Heart right ventricle (tissue), 16 donors: ENCODE results near the gene WFS1. TPM values are rescaled to one million over a fixed set of nuclear protein-coding genes. Genes with fewer than 3 reads are reported as not detected.

ENCODE experiments used
- ATAC-seq, 8 donors: fragments of 200-7000 bp; cut with Tn5 transposase; one replicate each; pipeline ENCODE4 v1.9.1; 2020; ENCODE audit warnings: mild to moderate bottlenecking in 8 of 8, moderate library complexity in 8 of 8, moderate number of reproducible peaks in 1 of 8
- DNase-seq, 2 donors: peaks; one replicate each; pipeline ENCODE4 v3.0.0-alpha.2; 2020
- H3K27ac ChIP-seq, 10 donors: fragments of 200-600 bp; sonication (generic) in 2 of 10; one replicate each; pipeline versions ENCODE4 v1.5.0 to v1.8.0; 2020 to 2022; ENCODE audit warnings: mild to moderate bottlenecking in 3 of 10
- H3K27me3 ChIP-seq, 7 donors: fragments of 200-600 bp; one replicate each; pipeline ENCODE4 v1.8.0; 2021 to 2022; ENCODE audit warnings: mild to moderate bottlenecking in 2 of 7
- H3K36me3 ChIP-seq, 9 donors: fragments of 200-600 bp; sonication (generic) in 1 of 9; one replicate each; pipeline versions ENCODE4 v1.5.0 to v1.8.0; 2020 to 2022; ENCODE audit warnings: mild to moderate bottlenecking in 2 of 9
- H3K4me1 ChIP-seq, 9 donors: fragments of 200-600 bp; sonication (generic) in 1 of 9; one replicate each; pipeline versions ENCODE4 v1.5.0 to v1.8.0; 2020 to 2022; ENCODE audit warnings: mild to moderate bottlenecking in 4 of 9
- H3K4me3 ChIP-seq, 10 donors: fragments of 200-600 bp; sonication (generic) in 2 of 10; one replicate each; pipeline versions ENCODE4 v1.5.0 to v1.8.0; 2020 to 2022; ENCODE audit warnings: mild to moderate bottlenecking in 7 of 10, moderate library complexity in 2 of 10
- H3K9me3 ChIP-seq, 11 donors: fragments of 200-600 bp in 10 of 11; sonication (generic) in 2 of 11; one replicate each; pipeline versions ENCODE4 v1.5.0 to v1.8.0; 2013 to 2022; ENCODE audit warnings: mild to moderate bottlenecking in 2 of 11, control low read depth in 1 of 11, moderate library complexity in 1 of 11
- WGBS, 2 donors: extraction: QIAGEN DNeasy Blood & Tissue Kit; methylation state at CpG; one replicate each; pipeline ENCODE4 v1.1.7; 2013; ENCODE audit warnings: inconsistent platforms in 1 of 2; 5-methylcytosine and 5-hydroxymethylcytosine counted together
- intact Hi-C, 10 donors: fragments of 100-400 bp; cut with DNase I; formaldehyde crosslinking; loops; one replicate each; pipeline versions ENCODE4 v1.11.1 to v1.14.2; 2022
- polyA plus RNA-seq, 2 donors: library from polyadenylated mRNA; stranded (reverse); fragments of 200-250 nt; gene quantifications; one replicate each; pipeline ENCODE4 v1.2.3, GENCODE V29; 2013
- total RNA-seq, 10 donors: library from RNA; stranded (reverse); fragmentation: NEBNext Ultra II Directional in 3 of 10; extraction: Animal tissue kit (Norgen Biotek cat#: 25700) in 3 of 10; gene quantifications; one replicate each; pipeline versions ENCODE4 v1.2.1 to v1.2.4, GENCODE V29; 2021 to 2023
- TF ChIP-seq, protein P1 (sequence below), 9 donors: fragments of 200-600 bp; sonication (generic) in 2 of 9; IDR thresholded peaks; one replicate each; pipeline versions ENCODE4 v1.5.0 to v1.8.0; 2021 to 2022; ENCODE audit warnings: antibody characterized with exemption in 9 of 9, mild to moderate bottlenecking in 5 of 9, moderate library complexity in 1 of 9
- donor health status: Arrhythmogenic right ventricular cardiomyopathy.
- donor health status: ischemic (EF 13 %, LVEDD 7.1; RV severe dilation, severe dysfunction).
- donor health status: healthy with polysubstance abuse.
- donor health status: DM: no; HTN: yes; CAD: no.
- donor health status: DM: no; HTN: no; CAD: no.
- donor health status: ischemic (EF 25% LVEDD 6.9; RV normal size, moderate dysfunction).
- donor health status: ischemic (EF 25% LVEDD 5.7; RV mildly dilated, moderate dysfunction).
- donor health status: healthy.
- donor health status: DM: yes; HTN: yes; CAD: no.
- donor health status: Ischemic cardiomyopathy.
- donor health status: ischemic (EF 35%, LVEDD 5.7; RV mildly dilated, moderate dysfunction).
- donor health status: nonischemic (EF 11% LVEDD 7.7; RV severe dilation, severe dysfunction).
- donor health status: DM: yes; HTN: yes; CAD: no.
- donor health status: PGD.
- donor health status: ischemic (EF 29% LVEDD 5.4; RV normal size, mild dysfunction).
- donor health status: nonischemic (EF 23%, LVEDD 6.1; RV moderate dilation, normal function).

Gene WFS1
- total and polyA plus RNA-seq, 12 donors: 35.0 to 119 (median 69.4) TPM

DNA sequence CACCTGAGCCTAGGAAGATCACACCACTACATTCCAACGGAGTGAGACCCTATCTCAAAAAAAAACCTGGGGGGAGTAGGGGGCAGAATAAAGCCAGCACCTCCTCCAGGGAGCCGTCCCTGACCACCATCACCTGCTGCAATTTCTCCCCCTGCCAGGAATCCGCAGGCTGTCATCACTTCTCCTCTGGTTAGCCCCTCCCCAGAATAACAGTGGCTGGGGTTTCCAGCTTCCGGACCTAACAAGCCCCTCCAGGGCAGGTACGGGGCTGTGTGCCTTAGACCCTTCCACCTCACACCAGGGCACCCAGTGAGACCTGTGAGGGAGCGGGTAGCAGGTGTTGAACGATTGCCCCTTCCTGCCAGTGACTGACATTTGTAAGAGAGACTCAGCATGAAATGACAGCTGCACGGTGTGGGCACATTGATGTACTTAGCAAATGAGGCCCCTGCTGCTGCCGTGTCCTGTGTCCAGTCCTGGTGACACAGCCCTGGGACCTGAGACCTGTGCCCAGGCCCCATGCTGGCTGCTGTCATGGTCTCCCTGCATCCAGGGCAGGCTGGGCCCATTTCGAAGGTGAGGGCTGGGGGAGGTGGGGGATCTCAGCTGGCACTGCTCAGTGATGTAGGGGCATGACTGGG, 6.7 kb upstream of the WFS1 start:
- DNase-seq (no peak), ATAC-seq (no peak)
- intact Hi-C loops: loop anchor here in 2 of 10 donors (5.0 to 10.0 kb wide), 2 partner anchors 64 to 282 kb away; no protein-coding TSS in a partner anchor
- peaks cover 0 to 3% (median 0%) of the 10 kb centered on the region in 9 donors for H3K4me1 ChIP-seq
- TF ChIP-seq, protein P1, sequence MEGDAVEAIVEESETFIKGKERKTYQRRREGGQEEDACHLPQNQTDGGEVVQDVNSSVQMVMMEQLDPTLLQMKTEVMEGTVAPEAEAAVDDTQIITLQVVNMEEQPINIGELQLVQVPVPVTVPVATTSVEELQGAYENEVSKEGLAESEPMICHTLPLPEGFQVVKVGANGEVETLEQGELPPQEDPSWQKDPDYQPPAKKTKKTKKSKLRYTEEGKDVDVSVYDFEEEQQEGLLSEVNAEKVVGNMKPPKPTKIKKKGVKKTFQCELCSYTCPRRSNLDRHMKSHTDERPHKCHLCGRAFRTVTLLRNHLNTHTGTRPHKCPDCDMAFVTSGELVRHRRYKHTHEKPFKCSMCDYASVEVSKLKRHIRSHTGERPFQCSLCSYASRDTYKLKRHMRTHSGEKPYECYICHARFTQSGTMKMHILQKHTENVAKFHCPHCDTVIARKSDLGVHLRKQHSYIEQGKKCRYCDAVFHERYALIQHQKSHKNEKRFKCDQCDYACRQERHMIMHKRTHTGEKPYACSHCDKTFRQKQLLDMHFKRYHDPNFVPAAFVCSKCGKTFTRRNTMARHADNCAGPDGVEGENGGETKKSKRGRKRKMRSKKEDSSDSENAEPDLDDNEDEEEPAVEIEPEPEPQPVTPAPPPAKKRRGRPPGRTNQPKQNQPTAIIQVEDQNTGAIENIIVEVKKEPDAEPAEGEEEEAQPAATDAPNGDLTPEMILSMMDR (IDR thresholded peaks at IDR 0.05): no peak
- H3K36me3 ChIP-seq: no peaks in the 10 kb centered on the region
- no peak overlapping the region for H3K4me3 ChIP-seq
- WGBS, 2 donors: 60 to 69% methylated on average over 10 of the region's 10 CpGs
- peaks cover 0 to 11% (median 0%) of the 10 kb centered on the region in 7 donors for H3K27me3 ChIP-seq
- H3K9me3 ChIP-seq: no peaks in the 10 kb centered on the region
- no peak overlapping the region for H3K27ac ChIP-seq

DNA sequence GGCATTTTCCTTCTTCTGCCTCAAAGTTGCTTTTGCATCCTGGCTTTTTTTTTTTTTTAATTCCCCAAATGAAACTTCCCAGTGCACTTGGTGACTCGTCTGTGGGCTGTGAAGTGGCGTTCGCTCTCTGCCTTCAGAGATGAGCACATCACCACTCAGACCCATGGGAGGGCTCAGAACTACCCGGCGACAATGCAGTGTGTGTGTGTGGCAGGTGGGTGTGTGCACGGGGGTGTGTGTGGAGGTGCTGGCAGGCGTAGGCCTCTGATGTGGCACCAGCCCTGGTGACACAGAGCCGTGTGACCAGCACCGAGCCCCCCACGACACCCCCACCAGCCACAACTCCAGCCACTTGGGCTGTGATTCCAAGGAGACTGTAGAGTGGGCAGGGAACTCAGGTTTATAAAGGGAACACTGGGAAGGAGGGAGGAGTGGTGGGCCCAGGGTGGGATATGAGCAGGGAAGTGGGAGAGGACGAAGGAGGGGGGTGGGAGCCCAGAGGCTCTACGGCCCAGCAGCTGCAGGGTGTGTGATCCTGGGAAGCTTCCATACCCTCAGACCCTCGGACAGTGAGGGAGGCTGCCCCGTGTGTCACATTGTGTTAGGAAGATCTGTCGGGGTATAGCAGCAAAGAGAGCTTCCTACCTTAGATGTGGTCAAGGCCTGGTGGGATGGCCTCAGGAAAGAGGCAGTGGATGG, 6.0 kb upstream of the WFS1 start:
- peak in 6 of 8 donors; percentile 8 to 36 (median 16) for ATAC-seq
- no peaks in the 10 kb centered on the region for H3K36me3 ChIP-seq
- H3K4me3 ChIP-seq: no peak overlapping the region
- TF ChIP-seq, protein P1 (IDR thresholded peaks at IDR 0.05): no peak
- no peak overlapping the region for H3K27ac ChIP-seq
- WGBS, 2 donors: 74 to 76% methylated on average over 15 of the region's 15 CpGs
- peaks cover 0 to 4% (median 0%) of the 10 kb centered on the region in 9 donors for H3K4me1 ChIP-seq
- H3K27me3 ChIP-seq: peaks cover 0 to 11% (median 5%) of the 10 kb centered on the region in 7 donors
- intact Hi-C loops: loop anchor here in 8 of 10 donors (1.0 to 10.0 kb wide), 4 partner anchors 63 to 281 kb away; no protein-coding TSS in a partner anchor
- no peak for DNase-seq
- no peaks in the 10 kb centered on the region for H3K9me3 ChIP-seq

DNA sequence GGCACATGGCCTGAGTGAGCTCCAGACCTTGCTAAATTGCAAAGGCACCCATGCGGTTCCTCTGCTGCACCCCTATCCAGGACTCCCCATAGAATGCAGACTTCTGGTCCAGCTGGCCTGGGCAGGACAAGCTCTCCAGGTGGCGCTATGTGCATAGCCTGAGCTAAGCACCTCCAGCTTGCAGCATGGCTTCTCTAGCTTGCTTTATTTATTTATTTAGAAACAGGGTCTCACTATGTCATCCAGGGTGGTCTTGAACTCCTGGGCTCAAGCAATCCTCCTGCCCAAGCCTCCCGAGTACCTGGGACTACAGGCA, 5.5 kb upstream of the WFS1 start:
- WGBS, 2 donors: 52 to 66% methylated on average over 3 of the region's 3 CpGs
- peaks cover 0 to 9% (median 4%) of the 10 kb centered on the region in 9 donors for H3K4me1 ChIP-seq
- H3K9me3 ChIP-seq: no peaks in the 10 kb centered on the region
- ATAC-seq (peak; percentile 53 to 89 (median 72)), DNase-seq (peak; percentile 38 to 51)
- peaks cover 0 to 11% (median 3%) of the 10 kb centered on the region in 7 donors for H3K27me3 ChIP-seq
- TF ChIP-seq, protein P1 (IDR thresholded peaks at IDR 0.05): peak; percentile 36 to 78 (median 66)
- intact Hi-C loops: loop anchor here in 8 of 10 donors (1.0 to 10.0 kb wide), 4 partner anchors 63 to 281 kb away; no protein-coding TSS in a partner anchor
- H3K27ac ChIP-seq: no peak overlapping the region
- no peaks in the 10 kb centered on the region for H3K36me3 ChIP-seq
- H3K4me3 ChIP-seq: no peak overlapping the region

DNA sequence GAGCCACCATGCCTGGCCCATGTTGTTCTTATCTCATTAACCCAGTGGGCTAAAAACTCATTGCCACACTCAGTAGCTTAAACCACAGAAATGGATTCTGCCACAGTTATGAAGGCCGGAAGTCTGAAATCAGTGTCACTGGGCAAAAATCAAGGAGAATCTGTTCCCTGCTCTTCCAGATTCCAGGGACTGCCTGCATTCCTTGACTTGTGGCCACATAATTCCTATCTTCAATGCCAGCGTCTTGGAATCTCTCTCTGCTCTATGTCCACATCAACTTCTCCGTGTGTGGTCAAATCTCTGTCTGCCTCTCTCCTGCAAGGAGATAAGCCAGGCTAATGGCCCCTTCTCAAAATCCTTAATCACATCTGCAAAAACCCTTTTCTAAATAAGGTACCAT, 4.1 kb upstream of the WFS1 start:
- H3K9me3 ChIP-seq: no peaks in the 10 kb centered on the region
- ATAC-seq: no peak
- intact Hi-C loops: loop anchor here in 4 of 10 donors (2.0 to 10.0 kb wide), 2 partner anchors 61 to 279 kb away; no protein-coding TSS in a partner anchor
- no peak for DNase-seq
- peaks cover 0 to 19% (median 3%) of the 10 kb centered on the region in 7 donors for H3K27me3 ChIP-seq
- TF ChIP-seq, protein P1 (IDR thresholded peaks at IDR 0.05): no peak
- H3K36me3 ChIP-seq: no peaks in the 10 kb centered on the region
- H3K4me3 ChIP-seq: no peak overlapping the region
- WGBS, 2 donors: 82 to 90% methylated on average over 3 of the region's 3 CpGs
- no peak overlapping the region for H3K27ac ChIP-seq
- H3K4me1 ChIP-seq: peaks cover 0 to 14% (median 8%) of the 10 kb centered on the region in 9 donors
